Lung (tissue), 12 donors: Measurements from ENCODE around the gene TAS2R9. TPM values are rescaled to one million over a fixed set of nuclear protein-coding genes. Genes with fewer than 3 reads are reported as not detected.

Experiments used
- ATAC-seq: fragments of 200-7000 bp; cut with Tn5 transposase; one replicate; pipeline ENCODE4 v1.9.1; 2020; ENCODE audit warnings: moderate number of reproducible peaks; ENCODE audit not compliant: insufficient read depth, low FRiP score
- DNase-seq, 3 donors: peaks; one replicate each; pipeline ENCODE4 v3.0.0-alpha.2; 2013 to 2017
- H3K27ac ChIP-seq, 2 donors: one replicate each; pipeline ENCODE4 v1.5.1; 2013; ENCODE audit warnings: mild to moderate bottlenecking in 2 of 2, moderate library complexity in 2 of 2, control low read depth in 1 of 2, inconsistent platforms in 1 of 2, low read depth in 1 of 2, low read length in 1 of 2
- H3K27me3 ChIP-seq, 3 donors: one replicate each; pipeline ENCODE4 v1.5.1; 2013; ENCODE audit warnings: low read length in 2 of 3; ENCODE audit not compliant: control insufficient read depth in 3 of 3, insufficient read depth in 3 of 3
- H3K36me3 ChIP-seq, 4 donors: one replicate each; pipeline ENCODE4 v1.5.1; 2013; ENCODE audit warnings: low read length in 4 of 4, mild to moderate bottlenecking in 1 of 4, moderate library complexity in 1 of 4; ENCODE audit not compliant: control insufficient read depth in 4 of 4, insufficient read depth in 4 of 4
- H3K4me1 ChIP-seq, 5 donors: one replicate each; pipeline ENCODE4 v1.5.1; 2013; ENCODE audit warnings: low read length in 5 of 5, mild to moderate bottlenecking in 2 of 5, moderate library complexity in 1 of 5; ENCODE audit not compliant: control insufficient read depth in 5 of 5, insufficient read depth in 5 of 5
- H3K4me3 ChIP-seq: one replicate; pipeline ENCODE4 v1.5.1; 2013; ENCODE audit warnings: mild to moderate bottlenecking, control low read depth, moderate library complexity
- H3K9ac ChIP-seq, 2 donors: one replicate each; pipeline ENCODE4 v1.5.1; 2013; ENCODE audit warnings: low read length in 2 of 2, control low read depth in 1 of 2; ENCODE audit not compliant: insufficient read depth in 1 of 2
- H3K9me3 ChIP-seq, 4 donors: one replicate each; pipeline ENCODE4 v1.5.1; 2013; ENCODE audit warnings: low read length in 3 of 4, mild to moderate bottlenecking in 1 of 4, moderate library complexity in 1 of 4; ENCODE audit not compliant: control insufficient read depth in 4 of 4, insufficient read depth in 3 of 4
- WGBS, 2 donors: extraction: QIAGEN DNeasy Blood & Tissue Kit; methylation state at CpG; one replicate each; pipeline ENCODE4 v1.1.7; 2013; 5-methylcytosine and 5-hydroxymethylcytosine counted together
- polyA plus RNA-seq, 2 donors: library from polyadenylated mRNA; stranded (reverse); fragments of 200-250 nt; gene quantifications; one replicate each; pipeline ENCODE4 v1.2.1, GENCODE V29; 2013
- total RNA-seq, 2 donors: library from RNA; depleted of rRNA in 1 of 2; stranded (reverse); fragments of >200 nt in 1 of 2; gene quantifications; one replicate each; pipeline ENCODE4 v1.2.1, GENCODE V29; 2014 to 2021
- TF ChIP-seq, protein P1 (sequence below): IDR thresholded peaks from 2 replicates; pipeline ENCODE4 v1.5.1; 2012; ENCODE audit warnings: mild to moderate bottlenecking; ENCODE audit errors: control extremely low read depth, extremely low read depth
- donor health status: control.
- donor health status: control.
- donor health status: Bipolar disorder and iron deficiency.
- donor health status: healthy.
- donor health status: DM: yes; HTN: yes; CAD: no.

The TAS2R9 gene
- total and polyA plus RNA-seq, 4 donors: not detected

DNA sequence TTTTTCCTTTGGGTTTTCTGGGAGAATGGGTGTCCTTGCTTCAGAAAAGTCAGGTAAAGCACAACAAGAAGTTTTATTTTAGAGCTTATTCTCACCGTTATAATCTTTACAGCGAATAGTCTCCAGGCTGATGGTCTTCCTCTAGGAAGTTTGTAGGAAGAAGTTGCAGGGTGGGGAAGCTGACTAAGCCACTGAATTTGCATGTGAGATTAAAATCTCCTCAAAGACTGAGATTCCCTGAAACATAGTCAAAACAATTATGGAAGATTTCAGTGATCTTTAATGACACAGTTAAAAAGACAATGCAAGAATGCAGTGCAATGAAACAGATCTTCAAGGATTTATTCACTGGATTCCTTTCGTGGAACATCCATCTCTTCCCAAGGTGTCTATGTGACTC lies 15.0 kb upstream of the TAS2R9 start:
- Histone ChIP-seq H3K4me3 (no peak overlapping the region), H3K4me1 (no peaks in the 10 kb centered on the region), H3K27me3 (no peaks in the 10 kb centered on the region), H3K9me3 (no peaks in the 10 kb centered on the region), H3K9ac (no peak overlapping the region), H3K36me3 (no peaks in the 10 kb centered on the region), H3K27ac (no peak overlapping the region)
- 83 to 86% methylated on average over 3 of the region's 3 CpGs for WGBS, 2 donors
- DNase-seq (no peak), ATAC-seq (no peak)
- TF ChIP-seq, protein P1, sequence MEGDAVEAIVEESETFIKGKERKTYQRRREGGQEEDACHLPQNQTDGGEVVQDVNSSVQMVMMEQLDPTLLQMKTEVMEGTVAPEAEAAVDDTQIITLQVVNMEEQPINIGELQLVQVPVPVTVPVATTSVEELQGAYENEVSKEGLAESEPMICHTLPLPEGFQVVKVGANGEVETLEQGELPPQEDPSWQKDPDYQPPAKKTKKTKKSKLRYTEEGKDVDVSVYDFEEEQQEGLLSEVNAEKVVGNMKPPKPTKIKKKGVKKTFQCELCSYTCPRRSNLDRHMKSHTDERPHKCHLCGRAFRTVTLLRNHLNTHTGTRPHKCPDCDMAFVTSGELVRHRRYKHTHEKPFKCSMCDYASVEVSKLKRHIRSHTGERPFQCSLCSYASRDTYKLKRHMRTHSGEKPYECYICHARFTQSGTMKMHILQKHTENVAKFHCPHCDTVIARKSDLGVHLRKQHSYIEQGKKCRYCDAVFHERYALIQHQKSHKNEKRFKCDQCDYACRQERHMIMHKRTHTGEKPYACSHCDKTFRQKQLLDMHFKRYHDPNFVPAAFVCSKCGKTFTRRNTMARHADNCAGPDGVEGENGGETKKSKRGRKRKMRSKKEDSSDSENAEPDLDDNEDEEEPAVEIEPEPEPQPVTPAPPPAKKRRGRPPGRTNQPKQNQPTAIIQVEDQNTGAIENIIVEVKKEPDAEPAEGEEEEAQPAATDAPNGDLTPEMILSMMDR: no peak

DNA sequence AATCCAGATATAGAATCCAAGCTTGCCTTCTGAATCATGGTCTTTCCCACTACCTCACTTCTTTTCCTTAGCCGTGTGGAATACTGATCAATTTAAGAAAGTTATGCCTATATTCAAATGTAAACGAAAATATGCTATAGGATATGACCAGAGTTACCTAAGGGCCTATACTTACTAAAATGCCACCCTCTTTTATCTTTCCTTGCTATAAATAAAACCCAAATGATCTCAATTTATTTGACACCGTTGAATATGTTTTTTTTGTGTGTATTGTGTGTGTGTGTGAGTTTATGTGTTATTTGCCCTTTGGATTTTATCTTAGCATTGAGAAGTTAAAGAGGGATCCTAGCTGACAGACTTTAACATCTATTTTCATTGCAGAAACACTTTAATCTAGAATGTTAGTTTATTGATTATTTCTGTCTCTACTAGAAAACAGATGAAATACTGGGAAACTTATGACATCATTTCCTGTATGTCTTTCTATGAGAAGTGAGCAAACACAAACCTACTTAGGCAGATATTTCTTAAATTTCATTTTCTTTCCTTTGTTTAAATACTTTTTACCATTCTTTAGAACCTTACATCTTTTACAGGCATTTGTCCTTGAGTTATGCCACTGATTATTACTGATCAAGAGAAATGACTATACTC lies 2.0 kb upstream of the TAS2R9 start:
- Histone ChIP-seq H3K4me1 (no peaks in the 10 kb centered on the region), H3K9ac (no peak overlapping the region), H3K27me3 (no peaks in the 10 kb centered on the region), H3K9me3 (peaks cover 0 to 2% (median 0%) of the 10 kb centered on the region in 4 donors), H3K4me3 (no peak overlapping the region), H3K27ac (no peak overlapping the region), H3K36me3 (no peaks in the 10 kb centered on the region)
- ATAC-seq (no peak), DNase-seq (no peak)
- TF ChIP-seq, protein P1: no peak
- WGBS, 2 donors: 81 to 84% methylated on average over 3 of the region's 3 CpGs

DNA sequence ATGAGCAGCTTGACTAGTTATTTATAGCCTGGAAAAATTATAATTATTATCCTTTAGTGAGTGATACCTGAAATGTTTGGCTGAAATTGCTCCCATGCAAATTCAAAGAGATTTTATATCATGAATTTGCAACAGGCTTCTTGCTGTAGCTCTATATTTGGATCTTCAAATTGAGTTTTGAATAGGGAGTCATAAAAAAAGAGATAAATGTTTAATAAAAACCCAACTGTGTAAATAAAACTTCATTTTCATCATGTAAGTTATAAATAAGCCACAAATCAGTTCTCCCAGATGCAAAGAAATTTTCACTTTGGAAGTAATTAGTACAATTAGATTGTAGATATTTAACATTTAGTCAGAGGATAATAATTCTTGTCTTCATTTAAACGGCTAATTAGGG lies 2.8 kb downstream of the TAS2R9 start, which contains the start of gene TAS2R8:
TAS2R8 (minus strand) TSS at position 101 of the 400 bp plus-strand sequence. CDS start 306 bp downstream, outside the sequence.
- H3K36me3 ChIP-seq: no peaks in the 10 kb centered on the region
- 77 to 90% methylated on average over 1 of the region's 1 CpG for WGBS, 2 donors
- H3K9me3 ChIP-seq: no peaks in the 10 kb centered on the region
- no peak within 1 kb of the TSS for H3K4me3 ChIP-seq
- TF ChIP-seq, protein P1: no peak
- no peak within 1 kb of the TSS for H3K9ac ChIP-seq
- ATAC-seq (no peak), DNase-seq (no peak)
- no peaks in the 10 kb centered on the region for H3K27me3 ChIP-seq
- H3K27ac ChIP-seq: no peak within 1 kb of the TSS
- H3K4me1 ChIP-seq: no peaks in the 10 kb centered on the region

DNA sequence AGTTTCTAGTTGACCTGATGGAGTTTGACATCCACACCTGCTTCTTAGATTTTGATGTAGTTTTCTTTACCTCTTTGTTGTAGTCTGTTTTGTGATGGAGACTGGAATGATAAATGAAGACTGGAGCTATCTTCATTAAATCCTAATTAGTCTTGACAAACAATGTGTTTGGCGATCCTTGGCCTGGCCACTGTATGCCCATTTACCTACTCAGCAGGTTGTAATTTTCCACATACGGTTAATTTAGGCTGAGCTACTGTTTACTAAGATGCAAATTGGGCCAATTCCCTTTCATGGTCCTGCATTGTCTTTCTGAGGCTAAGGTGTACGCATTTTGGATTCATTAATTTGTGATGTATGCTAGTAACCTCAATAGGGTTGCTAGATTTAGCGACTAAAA lies 7.4 kb downstream of the TAS2R9 start, which contains the start of gene TAS2R7:
TAS2R7 (minus strand) TSS at position 41 of the 400 bp plus-strand sequence. CDS start 57 bp downstream, outside the sequence.
- Histone ChIP-seq H3K9me3 (no peaks in the 10 kb centered on the region), H3K4me3 (no peak within 1 kb of the TSS), H3K9ac (no peak within 1 kb of the TSS), H3K36me3 (no peaks in the 10 kb centered on the region), H3K27me3 (no peaks in the 10 kb centered on the region), H3K4me1 (no peaks in the 10 kb centered on the region), H3K27ac (no peak within 1 kb of the TSS)
- DNase-seq (no peak), ATAC-seq (no peak)
- WGBS, 2 donors: 69 to 79% methylated on average over 4 of the region's 4 CpGs
- TF ChIP-seq, protein P1: no peak
